Inflammatory macrophage (primary cell): ENCODE results near the gene TRABD2B.
"Not testable (repeated sequence)": the region's sequence is repeated elsewhere in the genome, so short reads cannot be mapped to it uniquely, and the experiment has no call there.

Experiments used
- DNase-seq, 2 donors: peaks; one replicate each; pipeline ENCODE4 v3.0.0-alpha.2; 2020 to 2022

TRABD2B gene

DNA sequence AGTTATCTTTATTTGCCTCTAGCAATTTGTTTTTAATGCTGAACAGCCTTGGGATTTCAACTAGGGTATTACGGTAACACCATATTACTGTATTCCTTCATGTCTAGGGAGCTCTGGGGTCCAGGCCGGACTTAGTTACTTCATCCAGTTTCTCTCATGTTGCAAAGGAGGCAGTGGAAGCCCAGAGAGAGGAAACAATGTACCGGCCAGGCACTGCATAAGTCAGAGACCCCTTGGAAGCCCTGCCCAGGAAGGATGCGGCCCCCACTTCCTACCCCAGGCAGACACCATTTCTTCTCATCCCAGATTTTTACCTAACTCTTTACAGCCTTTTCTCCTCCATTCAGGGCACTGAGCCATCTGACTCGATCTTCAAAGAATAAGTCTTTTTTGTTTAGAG lies 32.5 kb downstream of the TRABD2B start:
- DNase-seq = no peak

- no peak for DNase-seq
These were observed 33.4 kb downstream of the TRABD2B start for GRCh38 chr1:47963568-47964358.

DNA sequence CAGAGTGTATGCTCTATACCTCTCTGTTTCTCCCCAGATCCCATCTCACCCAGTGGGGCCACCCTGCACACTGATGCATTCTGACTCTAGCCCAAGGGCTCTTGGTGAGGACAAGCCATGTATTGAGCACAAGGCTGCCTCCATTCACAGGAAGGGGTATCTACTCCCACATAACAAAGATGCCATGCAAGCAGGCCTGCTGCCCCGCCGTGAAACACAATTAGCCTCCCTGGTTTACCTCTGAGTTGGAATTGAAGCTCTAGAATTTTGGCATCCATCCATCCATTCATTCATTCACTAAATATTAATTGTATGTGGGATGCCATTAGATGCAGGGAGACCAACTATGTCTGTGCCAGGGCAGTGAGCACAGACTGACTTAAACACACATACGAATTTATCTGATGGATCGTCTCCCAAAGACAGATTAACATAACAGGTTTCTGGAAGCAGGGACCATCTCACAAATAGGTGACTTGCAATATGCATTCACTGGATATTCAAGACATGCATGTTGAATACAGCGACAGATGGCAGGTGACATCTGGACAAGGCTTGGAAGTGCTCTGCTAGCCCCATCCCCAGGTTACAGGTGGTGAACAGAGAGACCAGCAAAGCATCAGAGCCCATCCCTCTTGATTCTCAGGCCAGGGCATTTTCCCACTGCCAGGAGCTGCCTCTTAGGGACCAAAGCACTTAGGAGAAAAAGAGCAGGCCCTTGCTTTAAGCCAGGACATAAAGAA lies 34.3 kb downstream of the TRABD2B start:
- no peak for DNase-seq

- not testable (repeated sequence) for DNase-seq
These were observed 35.4 kb downstream of the TRABD2B start for GRCh38 chr1:47961835-47962234.

DNA sequence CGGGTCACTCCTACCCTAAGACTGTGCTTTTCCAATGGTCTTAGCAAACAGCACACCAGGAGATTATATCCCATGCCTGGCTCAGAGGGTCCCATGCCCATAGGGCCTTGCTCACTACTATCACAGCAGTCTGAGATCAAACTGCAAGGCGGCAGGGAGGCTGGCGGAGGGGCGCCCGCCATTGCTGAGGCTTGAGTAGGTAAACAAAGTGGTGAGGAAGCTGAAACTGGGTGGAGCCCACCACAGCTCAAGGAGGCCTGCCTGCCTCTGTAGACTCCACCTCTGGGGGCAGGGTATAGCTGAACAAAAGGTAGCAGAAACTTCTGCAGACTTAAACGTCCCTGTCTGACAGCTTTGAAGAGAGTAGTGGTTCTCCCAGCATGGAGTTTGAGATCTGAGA lies 40.7 kb downstream of the TRABD2B start:
- DNase-seq = not testable (repeated sequence)

DNA sequence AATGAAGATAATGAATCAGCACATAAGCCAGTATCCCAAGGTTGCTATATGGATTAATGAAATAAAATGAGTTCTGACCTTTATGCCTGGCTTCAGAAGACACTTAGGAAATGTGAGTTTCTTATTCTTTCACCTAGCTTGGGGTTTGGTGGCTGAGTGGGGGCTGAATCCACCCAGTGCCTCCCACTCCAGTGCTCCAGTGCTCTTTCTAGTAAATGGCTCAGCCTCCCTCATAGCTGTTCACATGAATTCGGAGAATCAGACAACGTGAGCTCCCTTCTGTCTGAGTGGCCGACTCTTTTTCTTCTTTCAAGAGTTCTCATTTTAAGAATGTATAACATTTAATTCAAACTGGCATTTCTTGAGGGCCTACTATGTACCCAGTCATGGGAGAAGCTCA lies 43.5 kb downstream of the TRABD2B start:
- no peak for DNase-seq

GRCh38 chr1:47951545-47952235 lies 45.5 kb downstream of the TRABD2B start:
- no peak for DNase-seq

GRCh38 chr1:47951026-47951425 lies 46.2 kb downstream of the TRABD2B start:
- DNase-seq = no peak

DNA sequence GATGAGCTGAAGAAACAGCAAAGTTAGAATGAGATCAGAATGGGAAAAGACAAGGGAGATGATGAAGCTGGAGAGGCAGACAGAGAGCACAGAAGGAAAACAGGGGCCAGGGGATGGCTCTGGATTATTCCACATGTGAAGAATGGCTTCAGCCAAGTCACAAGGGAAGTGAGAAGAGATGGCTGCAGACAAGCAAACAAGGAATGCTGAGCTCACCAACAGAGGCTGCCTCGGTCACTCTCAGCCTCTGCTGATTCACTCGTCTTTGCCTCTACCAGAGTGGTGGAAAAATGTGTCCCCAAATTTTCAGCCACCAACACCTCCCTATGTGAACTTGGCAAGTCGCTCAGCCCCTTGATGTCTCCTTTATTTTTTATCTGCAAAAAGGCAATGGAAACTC lies 46.7 kb downstream of the TRABD2B start:
- no peak for DNase-seq

- DNase-seq = no peak
These were observed 49.1 kb downstream of the TRABD2B start for GRCh38 chr1:47948126-47948525.

- DNase-seq = no peak
These were observed 49.7 kb downstream of the TRABD2B start for GRCh38 chr1:47947531-47947930.

DNA sequence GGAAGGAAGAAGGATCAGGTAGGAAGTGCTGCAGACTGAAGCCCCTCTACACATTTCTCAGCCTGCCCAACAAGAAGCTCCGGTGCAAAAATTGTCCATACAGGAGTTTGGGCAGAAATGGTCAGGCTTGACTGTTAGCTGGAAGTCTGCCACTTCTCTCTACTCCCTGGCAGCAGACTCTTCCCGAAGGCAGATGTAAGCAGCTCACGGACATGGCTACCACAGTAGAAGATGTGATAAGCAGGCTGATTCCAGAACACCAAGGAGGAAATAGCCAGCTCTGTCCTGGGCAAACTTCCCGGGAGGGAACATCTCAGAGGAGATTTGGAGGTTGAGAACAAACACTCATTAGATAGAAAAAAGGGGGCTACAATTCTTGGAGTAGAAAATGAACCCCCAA lies 52.6 kb downstream of the TRABD2B start:
- no peak for DNase-seq

GRCh38 chr1:47942240-47942629 lies 55.0 kb downstream of the TRABD2B start:
- no peak for DNase-seq

- no peak for DNase-seq
These were observed 55.5 kb downstream of the TRABD2B start for GRCh38 chr1:47941609-47942239.

- DNase-seq = no peak
These were observed 56.4 kb downstream of the TRABD2B start for GRCh38 chr1:47940779-47941178.

- no peak for DNase-seq
These were observed 56.9 kb downstream of the TRABD2B start for GRCh38 chr1:47940326-47940725.

DNA sequence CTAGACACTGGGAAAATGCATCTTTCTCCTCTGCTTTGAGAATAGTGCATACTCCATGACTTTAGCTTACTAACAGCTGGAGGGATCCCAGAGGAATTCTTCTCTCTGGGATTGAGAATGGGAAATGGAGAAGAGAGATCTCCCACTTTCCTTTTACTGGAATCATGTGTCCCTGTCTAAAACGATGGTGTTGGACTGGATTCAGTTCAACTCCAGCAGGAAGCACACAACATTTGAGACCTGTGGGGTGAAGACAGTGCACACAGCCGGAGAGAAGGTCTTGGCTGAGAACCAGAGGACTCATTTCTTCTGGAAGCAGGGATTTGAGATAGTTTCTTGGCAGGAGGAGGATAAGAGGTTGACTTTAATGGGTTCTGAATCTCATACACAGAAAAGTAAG lies 58.7 kb downstream of the TRABD2B start:
- no peak for DNase-seq

DNA sequence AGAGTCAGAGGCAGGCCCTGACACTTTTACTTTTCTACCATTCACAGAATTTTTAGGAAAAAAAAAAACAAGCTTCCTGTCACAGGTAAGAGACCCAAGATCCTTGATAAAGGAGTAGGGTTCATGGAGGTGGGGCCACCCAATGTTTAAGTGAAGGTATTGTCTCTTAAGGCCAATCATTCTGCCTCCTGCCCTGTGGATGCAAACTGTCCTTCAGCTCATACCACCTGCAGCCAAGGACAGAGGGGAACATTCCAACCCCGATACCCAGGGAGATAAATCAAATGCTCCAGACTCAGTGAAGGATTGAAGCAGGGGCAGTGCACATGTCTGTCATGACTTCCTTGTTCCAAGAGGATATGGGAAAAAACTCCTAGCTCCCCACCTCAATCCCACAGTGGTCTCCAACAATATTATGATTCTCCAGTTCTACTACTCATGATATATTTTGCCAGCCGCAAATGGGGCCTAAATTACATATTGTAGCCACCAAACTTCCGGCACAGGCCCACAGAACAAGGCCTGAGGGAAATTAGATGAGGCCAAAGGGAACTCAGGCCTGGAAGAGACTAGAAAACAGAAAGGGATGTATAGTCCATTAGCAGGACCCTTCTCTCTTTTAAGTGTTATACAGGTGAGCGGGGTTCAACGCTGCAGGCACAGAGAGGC lies 59.5 kb downstream of the TRABD2B start:
- no peak for DNase-seq

DNA sequence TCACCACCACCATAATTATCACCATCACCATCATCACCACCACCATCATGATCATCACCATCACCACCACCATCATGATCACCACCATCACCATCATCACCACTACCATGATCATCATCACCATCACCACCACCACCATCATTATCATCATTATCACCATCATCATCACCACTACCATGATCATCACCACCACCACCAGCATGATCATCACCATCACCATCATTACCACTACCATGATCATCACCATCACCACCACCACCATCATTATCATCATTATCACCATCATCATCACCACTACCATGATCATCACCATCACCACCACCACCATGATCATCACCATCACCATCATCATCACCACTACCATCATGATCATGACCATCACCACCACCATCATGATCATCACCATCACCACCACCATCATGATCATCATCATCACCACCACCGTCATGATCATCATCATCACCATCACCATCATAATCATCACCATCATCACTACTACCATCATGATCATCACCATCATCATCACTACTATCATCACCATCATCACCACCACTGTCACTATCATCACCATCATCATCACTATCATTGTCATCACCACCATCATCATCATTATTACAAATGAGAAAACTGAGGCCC lies 60.2 kb downstream of the TRABD2B start:
- DNase-seq = no peak

DNA sequence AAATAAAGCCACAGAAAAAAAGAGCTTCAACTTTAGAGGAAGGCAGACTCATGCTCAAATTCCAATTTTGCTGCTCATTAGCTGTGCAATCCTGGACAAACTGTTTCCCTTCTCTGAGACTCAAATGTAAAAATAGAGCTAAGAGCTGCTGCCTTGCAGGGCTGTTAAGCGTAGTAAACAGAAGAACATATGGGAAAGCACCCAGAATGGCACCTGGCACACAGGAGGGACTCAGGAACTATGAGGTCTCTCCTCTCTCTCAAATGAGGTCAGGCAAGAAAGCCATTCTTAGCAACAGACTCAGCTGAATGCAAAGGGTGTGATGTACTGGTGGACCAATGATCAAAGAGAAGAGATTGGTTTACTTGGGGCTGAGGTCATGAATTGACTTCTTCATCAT lies 61.3 kb downstream of the TRABD2B start:
- DNase-seq = no peak

GRCh38 chr1:47935163-47935562 lies 62.0 kb downstream of the TRABD2B start:
- DNase-seq = no peak

- no peak for DNase-seq
These were observed 62.9 kb downstream of the TRABD2B start for GRCh38 chr1:47934243-47934805.
